CD1c-positive myeloid dendritic cell (primary cell): ENCODE data around the gene EZR.

Source experiments
- DNase-seq: peaks from one replicate; pipeline ENCODE4 v3.0.0-alpha.2; 2016; ENCODE audit errors: extremely low spot score

Gene EZR

GRCh38 chr6:158776737-158777136 lies 42.4 kb downstream of the EZR start:
- DNase-seq = no peak

GRCh38 chr6:158775832-158776231 lies 43.3 kb downstream of the EZR start:
- no peak for DNase-seq

- DNase-seq = no peak
Measured at GRCh38 chr6:158774717-158775449, 44.3 kb downstream of the EZR start.

GRCh38 chr6:158773581-158774449 lies 45.4 kb downstream of the EZR start:
- no peak for DNase-seq

DNA sequence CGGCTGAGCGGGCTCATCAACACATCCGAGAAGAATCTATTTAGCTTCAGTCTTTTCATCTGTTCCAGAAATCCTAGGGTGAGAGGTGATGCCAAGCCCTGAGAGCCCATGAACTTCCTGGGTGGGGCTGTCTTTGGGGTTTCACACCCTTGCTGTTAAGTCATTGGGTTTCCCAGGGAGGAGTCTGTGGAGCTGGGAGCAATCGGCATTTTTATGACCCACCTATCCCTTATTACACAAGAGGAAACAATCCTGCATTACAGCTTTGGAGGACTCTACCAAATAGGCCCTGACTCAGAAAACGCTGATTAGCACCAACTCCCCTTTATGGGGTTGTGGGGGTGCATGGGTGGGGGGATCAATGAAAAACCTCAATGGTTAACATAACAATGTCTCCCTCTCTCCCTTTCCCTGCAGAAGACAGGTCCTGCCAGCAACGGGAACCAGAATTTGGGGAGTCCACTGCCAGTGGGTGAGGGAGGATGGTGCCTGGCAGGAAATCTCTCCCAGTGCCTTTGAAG lies 46.3 kb downstream of the EZR start:
- no peak for DNase-seq

GRCh38 chr6:158772172-158772571 lies 47.0 kb downstream of the EZR start:
- no peak for DNase-seq

DNA sequence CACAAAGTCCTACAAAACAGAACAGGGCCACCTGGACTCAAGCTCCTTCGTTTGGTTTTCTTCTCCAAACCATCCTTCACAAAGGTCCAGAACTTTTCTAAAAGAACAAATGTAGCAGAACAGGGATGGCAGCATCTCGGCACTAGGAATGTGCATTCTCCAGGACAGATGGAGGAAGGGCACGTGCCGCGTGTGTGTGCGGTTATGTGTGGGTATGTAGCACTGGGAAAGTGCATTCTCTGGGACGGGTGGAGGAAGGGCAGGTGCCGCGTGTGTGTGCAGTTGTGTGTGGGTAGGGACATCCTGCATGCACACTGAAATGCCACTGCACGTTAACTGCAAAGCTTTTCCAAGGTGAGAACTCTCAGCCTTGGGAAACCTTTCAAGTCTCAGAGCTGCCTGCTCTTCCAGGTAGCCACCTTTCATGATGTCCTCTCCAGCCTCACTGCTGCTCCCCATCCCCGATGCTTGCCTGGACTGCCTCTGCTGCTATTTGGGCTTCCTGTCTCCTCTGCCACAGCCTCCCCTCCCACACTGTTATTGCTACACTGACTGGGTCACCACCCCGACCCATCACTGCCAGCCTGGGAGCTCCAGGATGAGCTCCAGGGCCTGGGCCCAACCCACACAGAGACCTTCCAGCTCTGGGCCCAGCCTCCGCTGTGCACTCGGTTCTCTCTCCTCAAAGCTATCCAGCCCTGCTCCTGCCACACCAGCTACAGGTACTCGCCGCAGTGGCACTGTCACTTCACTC lies 47.6 kb downstream of the EZR start:
- DNase-seq = no peak

- no peak for DNase-seq
Measured at GRCh38 chr6:158770533-158771330, 48.4 kb downstream of the EZR start.

DNA sequence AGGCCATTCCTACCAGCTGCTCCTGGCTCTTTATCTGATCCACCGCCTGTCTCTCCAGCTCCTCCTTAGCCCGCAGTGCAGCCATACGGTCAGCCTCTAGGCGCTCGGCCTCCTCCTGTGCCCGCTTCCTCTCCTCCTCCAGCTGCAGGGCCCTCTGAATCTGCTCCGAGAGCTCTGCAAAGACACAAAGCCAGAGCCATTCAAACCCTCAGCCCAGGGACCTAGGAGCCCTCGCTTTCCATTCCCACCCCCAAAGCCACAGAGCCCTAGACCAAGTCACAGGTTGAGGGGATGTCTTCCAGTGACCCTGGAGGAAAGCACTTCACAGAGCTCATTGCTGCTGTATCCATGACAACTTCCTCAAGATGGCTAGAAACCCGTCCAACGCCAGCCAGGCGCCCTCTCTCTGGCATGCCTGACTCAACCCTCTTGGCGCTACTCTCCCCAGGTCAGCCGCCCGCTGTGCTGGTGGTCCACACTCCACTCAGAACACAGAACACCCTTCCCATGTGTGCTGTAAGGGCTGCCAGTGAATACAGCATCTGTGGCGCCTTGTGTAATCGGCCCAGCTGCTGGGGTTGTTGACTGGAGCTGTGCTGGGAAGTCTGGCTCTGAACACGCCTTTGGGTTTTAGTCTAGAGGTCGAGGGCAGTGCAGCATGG lies 49.3 kb downstream of the EZR start:
- DNase-seq = no peak

GRCh38 chr6:158769234-158769770 lies 49.9 kb downstream of the EZR start:
- no peak for DNase-seq

DNA sequence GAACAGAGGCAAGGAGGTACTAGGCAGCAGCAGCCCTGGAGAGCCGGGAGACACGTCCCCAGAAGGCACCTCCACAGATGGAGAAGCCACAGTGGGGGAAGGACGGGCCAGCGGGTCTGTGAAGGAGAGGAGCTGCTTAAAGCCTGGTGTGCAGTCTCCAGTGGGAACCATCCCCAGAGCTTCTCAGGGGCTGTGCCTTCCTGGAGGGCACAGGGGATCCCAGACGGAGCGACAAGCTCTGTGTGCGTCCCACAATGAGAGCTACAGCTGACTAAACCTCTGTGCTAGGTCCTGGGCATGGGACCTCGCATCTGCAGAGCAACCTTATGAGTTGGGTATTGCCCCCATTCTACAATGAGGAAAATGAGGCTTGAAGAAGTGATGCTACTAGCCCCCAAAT lies 50.7 kb downstream of the EZR start:
- no peak for DNase-seq

DNA sequence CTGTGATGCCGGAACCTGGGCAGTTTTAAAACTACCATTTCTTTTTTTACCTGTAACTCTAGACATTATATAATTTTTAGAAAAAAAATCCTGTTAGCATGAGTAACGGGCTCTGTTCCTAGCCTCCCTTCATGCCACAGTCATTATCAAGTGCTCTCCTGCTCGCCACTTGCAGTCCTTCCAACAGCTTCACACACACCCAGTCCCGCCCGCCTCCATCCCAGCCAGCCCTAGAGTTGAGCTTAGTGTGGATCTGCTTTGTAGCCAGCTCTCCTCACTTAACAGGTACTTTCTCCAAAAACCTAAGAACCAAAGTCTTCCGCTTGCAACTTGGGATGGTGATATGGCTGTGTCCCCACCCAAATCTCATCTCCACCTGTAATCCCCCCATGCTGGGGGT lies 51.5 kb downstream of the EZR start:
- no peak for DNase-seq

- DNase-seq = no peak
Measured at GRCh38 chr6:158766621-158767455, 52.3 kb downstream of the EZR start.

DNA sequence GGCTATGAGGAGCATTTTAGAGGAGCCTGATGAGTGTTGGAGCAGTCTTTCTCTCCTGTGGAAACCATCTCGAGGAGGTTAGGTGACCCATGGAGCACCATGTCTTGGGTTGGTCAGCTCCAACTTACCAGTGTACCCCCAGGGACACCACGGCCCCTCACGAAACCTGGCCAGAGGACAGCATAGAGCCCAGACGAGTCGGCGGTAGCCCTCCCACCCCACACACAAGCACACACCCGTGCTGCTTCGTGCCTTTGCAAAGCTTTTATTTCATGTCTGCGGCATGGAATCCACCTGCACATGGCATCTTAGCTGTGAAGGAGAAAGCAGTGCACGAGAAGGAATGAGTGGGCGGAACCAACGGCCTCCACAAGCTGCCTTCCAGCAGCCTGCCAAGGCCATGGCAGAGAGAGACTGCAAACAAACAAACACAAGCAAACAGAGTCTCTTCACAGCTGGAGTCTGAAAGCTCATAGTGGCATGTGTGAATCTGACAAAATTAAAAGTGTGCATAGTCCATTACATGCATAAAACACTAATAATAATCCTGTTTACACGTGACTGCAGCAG lies 53.6 kb downstream of the EZR start:
- no peak for DNase-seq

DNA sequence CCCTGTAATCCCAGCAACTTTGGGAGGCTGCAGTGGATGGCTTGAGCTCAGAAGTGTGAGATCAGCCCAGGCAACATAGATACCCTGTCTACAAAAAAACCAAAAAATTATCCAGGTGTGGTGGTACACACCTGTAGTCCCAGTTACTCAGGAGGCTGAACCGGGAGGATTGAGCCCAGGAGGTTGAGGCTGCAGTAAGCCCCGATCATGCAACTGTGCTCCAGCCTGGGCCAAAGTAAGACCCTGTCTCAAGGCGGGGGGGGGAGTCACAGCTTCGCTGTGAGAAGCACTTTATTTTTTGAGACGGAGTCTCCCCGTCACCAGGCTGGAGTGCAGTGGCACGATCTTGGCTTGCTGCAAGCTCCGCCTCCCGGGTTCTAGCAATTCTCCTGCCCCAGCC lies 54.2 kb downstream of the EZR start:
- DNase-seq = no peak

DNA sequence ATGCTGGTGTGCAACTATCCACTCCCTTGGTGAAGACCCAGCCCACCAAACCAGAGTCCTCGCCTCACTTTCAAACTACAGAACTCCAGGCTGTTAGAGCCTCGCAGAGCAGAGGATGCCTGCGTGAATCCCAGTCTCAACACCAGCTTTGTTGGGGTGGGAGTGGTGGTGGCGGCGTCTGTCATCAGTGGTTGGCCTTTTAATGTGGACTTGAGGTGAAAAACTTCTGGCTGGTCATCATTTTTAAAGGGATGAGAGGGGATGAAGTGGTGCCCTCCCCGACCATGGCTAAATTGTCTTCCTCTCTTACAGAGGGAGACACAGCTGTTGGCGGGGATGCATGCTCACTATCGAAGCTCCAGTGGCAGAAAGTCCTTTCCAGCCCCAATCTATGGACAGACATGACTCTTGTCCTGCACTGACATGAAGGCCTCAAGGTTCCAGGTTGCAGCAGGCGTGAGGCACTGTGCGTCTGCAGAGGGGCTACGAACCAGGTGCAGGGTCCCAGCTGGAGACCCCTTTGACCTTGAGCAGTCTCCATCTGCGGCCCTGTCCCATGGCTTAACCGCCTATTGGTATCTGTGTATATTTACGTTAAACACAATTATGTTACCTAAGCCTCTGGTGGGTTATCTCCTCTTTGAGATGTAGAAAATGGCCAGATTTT lies 54.9 kb downstream of the EZR start:
- DNase-seq = no peak

GRCh38 chr6:158763434-158764182 lies 55.6 kb downstream of the EZR start:
- DNase-seq = no peak
